Activated CD8-positive, alpha-beta memory T cell treated with anti-CD3 and anti-CD28 coated beads for 24 hours (primary cell): ENCODE results near the gene GARRE1.
A peak's percentile ranks its signal among the peaks of the same experiment; 100 is the strongest.
"Not testable (repeated sequence)": the region's sequence is repeated elsewhere in the genome, so short reads cannot be mapped to it uniquely, and the experiment has no call there.

Source experiments
- DNase-seq: peaks from one replicate; pipeline ENCODE4 v3.0.0-alpha.2; 2020

The GARRE1 gene

DNA sequence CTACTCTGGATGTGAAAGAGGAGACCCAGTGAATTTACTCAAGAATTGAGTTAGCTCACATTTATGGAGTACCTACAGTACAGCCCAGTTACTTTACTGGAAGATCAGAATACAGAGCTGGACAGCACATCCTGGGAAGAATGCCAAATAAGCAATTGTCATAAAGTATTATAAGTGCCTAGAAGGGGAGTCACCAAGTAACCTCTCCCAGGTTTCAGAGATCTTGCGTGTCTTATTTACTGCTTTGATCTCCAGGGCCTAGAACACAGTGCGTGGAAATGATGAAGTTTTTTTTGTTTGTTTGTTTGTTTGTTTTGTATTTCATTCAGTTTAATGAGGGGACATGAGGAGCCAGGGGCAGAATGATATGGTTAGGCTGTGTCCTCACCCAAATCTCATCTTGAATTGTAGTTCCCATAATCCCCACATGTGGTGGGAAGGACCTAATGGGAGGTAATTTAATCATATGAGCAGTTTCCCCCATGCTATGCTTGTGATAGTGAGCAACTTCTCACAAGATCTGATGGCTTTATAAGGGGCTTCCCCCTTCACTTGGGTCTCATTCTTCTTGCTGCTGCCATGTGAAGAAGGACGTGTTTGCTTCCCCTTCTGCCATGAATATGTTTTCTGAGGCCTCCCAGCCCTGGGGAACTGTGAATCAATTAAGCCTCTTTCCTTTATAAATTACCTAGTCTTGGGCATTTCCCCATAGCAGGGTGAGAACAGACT, 5.2 kb downstream of the GARRE1 start:
- no peak for DNase-seq

DNA sequence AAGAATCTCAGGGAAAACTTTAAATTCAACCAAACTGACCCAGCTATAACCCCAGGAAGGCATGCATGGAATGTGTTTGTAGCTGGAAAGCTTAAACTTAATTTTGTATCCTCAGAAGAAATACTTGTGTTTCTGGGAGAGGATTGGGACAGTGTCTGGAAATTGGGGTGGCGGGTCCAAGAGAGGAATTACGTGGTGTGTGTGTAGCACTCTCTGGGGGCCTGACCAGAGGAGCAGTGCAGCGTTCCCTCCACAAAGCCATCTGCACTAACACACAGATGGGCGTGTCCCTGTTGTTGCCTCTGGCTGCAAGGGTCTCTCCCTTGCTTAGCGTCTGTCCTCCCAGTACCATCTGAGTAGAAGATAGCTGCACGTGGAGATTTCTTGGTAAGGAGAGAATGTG, 6.4 kb downstream of the GARRE1 start:
- DNase-seq = no peak

DNA sequence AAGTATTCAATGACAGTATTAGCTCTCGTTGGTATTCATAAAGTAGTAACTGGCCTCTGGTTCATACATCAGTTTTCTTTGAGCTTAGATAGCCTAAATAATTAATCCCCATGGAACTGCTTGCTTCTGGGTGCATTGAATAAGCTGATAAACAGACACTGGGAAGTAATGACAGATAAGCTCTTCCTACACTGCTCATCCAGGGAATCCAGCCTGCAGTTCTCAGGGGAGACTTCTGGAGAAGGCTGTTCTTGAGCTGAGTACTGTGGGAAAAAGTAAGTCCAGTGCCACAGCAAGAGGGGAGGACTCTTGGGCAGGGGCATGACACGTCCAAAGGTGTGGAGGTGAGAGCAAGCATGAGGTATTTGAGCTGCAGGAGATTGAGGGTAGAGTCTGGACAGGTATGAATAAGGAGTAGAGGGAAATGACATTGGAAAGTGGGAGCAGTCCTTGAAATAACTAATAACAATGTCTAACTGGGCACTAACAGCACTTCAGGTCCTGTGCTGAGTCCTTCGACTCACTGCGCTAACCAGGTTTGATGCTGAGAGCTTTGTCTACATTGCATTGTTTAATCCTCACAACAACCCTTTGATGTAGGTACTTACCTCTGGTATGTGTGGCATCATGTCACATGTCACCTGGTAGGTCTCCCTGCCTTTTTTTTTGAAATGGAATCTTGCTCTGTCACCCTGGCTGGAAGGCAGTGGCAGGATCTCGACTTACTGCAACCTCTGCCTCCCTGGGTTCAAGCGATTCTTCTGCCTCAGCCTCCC, 7.2 kb downstream of the GARRE1 start:
- no peak for DNase-seq

DNA sequence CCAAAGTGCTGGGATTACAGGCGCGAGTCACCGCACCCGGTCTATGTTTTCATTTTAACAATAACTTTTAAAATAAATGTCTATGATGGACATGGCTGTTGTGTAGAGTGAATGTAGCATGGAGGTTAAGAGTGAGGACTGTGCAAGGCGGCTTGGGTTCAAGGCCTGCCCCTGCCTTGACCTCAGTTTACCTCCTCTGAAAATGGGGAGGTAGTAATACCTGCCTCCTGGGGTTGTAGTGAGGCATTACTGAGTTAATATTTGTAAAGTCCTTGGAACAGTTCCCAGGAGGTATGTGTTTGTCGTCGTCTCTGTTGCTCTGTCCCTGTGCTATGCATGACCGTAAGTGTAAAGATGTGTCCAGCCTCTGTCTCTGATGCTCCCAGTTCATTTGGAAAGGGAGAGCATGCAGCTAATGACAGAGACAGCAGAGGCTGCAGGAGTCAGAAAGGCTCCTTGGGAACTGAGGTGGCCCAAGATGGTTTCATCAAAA, 9.4 kb downstream of the GARRE1 start:
- no peak for DNase-seq

DNA sequence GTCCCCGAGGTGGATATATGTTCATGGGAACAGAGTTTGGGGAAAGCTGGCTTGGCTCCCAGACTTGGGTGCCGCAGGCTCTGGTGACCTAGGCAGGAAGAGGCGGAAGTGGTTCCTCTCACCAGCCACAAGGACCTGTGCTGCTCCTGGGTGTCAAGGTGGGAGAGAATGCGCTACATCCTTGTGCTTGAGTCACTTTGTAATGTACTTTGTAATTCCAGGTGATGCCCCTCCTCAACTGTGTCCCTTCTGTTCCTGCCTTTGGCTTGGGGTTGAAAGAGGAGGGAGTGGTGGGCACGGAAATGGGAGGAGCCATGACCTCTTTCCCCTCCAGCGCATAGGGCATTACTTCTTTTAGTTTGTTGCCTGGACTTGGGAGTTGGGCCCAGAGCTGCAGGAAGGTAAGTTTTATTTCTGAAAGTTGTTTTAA, 10.9 kb downstream of the GARRE1 start:
- no peak for DNase-seq

DNA sequence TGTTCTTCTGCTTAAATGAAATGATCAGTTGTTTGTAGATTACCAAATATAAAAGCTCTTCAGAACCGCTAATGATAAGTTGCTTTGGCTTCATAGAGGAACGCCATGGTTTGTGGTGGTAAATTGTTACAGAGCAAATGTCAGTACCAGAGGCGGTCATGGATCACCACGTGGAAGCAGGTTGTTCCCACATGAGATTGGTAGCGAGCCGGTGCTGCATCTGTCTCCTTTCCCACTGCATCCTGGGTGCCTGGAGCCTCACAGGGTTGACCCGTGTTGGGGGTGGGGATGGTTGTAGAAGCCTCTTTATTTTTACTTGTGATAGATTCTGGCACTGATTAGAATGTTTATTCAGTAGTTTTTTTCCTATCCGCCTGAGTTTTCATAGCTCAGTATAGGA, 14.7 kb downstream of the GARRE1 start:
- DNase-seq = no peak

DNA sequence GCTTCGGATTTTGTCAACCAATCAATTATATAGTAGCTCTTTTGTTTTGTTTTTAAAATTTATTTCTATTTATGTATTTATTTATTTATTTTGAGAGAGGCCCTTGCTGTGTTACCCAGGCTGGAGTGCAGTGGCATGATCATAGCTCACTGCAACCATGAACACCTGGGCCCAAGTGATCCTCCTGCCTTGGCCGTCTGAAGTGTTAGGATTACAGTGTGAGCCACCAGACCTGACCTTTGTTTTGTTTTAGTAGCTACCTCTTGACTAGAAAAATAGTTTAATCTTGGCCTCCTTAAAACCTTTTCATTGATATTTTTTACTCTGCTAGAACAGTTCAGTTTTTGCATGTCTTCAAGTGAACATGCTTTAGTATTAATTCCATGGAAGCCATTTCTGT, 15.1 kb downstream of the GARRE1 start:
- peak; percentile 33 for DNase-seq

DNA sequence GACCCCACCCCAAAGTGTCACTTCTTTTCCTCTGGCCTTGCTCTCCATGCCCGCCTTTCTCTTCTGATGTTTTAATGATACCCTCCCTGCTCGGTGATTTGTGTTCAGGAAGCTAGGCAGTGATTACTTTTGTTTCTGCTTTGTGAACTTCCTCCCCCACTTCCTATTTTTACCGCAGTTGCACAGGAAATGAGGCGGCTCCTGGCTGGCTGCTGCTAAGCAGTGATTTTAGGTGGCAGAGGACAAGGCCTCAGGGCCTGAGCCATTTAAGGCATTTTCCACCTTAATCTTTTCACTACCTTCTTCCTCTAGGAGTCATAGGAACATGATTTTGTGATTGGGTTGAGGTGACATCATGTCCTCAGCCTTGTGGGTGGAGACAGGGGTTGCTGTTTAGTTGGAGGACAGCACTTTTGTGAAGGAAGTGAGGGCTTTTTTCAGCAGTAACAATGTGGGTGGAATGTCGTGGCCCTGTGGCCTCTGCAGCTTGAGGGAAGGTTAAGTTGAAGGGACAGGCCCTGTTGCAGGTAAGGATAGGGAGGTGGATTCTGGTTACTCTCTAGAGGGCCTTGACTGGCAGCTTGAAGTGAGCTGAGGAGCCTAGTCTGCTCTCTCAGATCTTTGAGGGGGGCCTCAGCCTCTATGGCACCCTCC, 15.7 kb downstream of the GARRE1 start:
- DNase-seq = peak; percentile 73

DNA sequence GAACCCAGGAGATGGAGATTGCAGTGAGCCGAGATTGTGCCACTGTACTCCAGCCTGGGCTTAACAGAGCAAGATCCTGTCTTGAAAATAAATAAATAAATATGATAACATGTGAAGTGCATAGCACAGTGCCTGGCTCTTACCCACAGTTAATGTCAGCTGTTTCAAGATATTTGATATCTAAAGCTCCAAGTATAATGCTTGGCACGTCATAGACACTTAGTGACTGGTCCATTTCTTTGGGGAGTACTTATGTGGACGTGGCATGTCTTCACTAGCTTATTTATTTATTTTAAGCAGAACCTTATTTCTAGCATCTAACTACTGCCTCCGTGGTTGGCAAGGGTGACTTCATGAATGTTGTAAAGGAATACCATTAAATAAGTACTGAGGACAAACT, 18.8 kb downstream of the GARRE1 start:
- no peak for DNase-seq

DNA sequence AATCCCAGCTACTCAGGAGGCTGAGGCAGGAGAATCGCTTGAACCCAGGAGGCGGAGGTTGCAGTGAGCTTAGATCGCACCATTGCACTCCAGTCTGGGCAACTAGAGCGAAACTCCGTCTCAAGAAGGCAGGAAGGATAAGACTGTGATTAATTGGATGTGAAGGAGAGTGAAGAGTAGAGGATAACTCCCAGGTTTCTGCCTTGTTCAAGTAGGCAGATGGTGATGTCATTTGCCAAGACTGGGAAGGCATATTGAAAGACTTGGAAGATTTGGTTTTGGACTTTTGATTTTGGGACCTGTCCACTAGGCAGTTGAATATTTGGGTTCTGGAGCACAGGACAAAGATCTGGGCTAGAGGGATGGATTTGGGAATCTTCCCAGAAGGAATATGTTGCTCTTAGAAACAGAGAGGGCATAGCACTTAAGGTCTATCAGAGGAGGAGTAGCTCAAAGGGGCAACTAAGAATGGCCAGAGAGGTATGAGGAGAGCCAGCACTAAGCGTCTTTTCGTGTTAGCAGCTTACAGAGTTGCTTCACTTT, 20.0 kb downstream of the GARRE1 start:
- peak; percentile 17 for DNase-seq

DNA sequence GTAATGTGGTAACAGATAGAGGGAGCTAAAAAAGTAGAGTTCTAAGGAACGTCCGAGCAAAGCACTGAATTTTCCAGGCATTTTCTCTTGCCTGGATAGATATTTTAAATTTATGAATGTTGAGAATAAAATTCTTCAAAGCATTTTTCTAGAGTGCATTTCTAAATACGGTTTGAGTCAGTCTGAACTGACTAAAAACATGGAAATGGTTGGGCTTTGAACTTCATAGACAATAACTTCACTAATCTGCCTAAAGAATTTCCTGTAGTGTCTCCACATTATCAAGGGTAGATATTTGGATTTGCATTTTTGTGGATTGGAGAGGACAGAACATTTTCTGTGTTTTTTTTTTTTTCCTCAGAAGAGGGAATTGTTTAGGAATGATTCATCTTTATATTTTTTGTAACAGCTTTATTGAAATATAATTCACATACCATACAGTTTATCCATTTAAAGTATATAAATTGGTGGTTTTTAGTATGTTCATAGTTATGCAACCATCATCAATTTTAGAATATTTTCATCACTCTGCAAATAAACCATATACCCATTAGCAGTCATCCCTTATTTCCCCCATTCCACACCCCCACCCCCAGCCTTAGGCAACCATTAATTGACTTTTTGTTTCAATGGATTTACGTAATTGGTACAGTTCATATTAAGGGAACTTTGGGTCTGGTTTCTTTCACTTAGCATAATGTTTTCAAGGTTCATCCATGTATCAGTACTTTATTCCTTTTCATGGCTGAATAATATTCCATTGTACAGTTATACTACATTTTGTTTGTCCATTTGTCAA, 20.7 kb downstream of the GARRE1 start:
- DNase-seq = no peak

DNA sequence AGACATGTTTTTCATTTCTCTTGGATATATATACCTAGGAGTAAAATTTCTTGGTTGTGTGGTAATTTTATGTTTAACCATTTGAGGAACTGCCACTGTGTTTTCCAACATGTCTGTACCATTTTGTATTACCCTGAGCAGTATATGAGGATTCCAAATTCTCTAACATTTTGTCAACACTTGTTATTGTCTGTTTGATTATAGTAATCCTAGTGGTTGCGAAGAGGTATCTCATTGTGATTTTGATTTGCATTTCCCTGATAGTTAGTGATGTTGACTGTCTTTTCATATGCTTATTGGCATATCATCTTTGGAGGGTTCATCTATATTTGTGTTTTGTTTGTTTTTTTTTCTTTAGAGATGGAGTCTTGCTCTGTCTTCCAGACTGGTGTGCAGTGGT, 21.4 kb downstream of the GARRE1 start:
- DNase-seq = no peak

DNA sequence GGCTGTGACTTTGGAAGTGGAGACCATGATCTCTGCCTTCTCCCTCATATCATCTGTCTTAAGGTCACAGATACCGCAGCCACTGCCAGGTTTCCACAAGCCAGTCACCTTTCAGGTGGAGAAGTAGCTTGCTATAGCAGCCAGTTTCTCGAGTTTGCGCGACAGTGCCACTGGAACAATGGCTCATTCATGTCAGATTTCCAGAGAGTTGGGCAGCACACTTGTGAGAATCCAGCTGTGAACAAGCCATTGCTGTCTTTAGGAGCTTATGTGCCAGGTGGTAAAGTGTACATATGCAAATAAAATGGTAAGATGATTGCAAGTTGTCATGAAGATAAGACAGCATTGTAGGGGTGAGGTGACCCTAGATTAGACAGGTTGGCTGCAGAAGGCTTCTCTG, 22.3 kb downstream of the GARRE1 start:
- DNase-seq = no peak

DNA sequence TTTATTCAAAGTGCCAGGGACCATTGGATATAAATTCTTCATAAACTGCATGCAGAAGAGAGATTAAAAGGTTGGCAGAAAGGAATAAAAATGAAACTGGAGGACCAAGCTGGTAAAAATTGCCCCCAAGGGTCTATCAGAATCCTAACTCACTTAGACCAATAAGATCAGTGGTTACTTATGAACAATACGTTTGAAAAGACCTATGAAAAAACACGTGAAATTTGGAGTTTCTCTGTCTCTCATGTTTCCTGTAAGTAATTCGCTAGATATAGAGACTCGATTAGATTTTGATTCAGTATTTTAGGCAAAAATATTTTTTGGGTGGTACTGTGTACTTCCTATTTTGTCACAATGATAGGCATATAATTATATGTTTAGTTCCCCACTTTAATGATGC, 22.9 kb downstream of the GARRE1 start:
- no peak for DNase-seq

DNA sequence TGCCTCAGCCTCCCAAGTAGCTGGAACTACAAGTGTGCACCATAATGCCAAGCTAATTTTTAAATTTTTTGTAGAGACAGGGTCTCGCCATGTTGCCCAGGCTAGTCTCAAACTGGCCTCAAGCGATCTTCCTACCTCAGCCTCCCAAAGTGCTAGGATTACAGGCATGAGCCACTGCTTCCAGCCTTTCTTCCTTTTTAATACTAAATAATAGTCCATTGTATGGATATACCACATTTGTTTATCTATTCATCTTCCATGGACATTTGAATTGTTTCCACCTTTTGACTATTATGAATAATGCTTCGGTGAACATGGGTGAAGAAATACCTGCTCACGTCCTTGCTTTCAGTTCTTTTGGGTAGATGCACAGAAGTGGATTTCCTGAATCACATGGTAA, 24.4 kb downstream of the GARRE1 start:
- no peak for DNase-seq

DNA sequence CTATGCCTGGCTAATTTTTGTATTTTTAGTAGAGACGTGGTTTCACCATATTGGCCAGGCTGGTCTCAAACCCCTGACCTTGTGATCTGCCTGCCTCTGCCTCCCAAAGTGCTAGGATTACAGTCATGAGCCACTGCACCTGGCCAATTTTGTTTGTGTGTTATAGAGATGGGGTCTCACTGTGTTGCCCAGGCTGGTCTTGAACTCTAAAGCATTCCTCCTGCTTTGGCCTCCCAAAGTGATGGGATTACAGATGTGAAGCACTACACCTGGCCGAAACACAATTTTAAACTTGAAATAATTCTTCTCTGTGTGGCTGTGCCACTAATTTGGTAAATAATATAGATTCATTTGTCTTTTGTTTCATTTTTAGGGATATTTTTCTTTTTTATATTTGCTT, 27.1 kb downstream of the GARRE1 start:
- DNase-seq = not testable (repeated sequence)

DNA sequence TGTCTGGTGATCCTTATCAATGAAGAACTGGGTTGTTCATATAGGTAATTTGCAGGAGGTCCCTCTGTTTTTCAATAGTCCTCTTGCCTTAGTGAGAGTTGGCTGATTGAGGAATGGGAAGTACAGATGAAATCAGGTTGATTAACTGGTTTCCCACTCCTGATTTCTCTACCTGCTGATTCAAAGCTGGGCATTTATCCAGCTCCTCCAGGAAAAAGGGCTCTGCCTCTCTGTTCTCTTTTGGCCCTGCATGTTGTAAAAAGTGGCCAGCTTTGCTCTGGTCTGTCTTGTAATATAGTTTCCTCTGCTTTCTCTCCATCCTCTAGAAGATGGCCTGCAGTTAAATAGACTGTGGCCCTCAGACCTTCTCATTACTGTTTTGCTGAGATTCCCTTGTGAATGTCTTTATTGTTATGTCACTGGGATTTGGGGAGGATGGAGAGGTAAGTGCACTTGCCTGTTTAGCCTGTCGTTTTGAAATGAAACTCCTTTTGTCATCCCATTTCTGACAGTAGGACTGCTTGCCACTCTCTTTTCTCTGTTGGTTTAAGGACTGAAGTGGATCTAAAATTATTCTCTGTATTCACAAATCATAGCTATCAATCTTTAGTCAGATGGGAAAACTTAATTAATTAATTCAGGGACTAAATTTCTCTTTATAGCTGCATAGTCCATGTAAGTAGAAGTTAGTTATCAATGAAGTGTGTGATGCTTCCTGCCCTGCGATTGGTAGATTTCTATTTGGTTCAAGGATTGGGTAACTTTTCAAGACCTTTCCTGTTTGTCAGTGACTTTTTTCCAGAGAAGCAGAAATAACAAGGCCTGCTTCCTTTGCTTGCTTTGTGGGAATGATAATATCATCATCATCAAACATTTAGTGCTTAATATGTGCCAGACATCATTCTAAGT, 28.5 kb downstream of the GARRE1 start:
- DNase-seq = no peak

DNA sequence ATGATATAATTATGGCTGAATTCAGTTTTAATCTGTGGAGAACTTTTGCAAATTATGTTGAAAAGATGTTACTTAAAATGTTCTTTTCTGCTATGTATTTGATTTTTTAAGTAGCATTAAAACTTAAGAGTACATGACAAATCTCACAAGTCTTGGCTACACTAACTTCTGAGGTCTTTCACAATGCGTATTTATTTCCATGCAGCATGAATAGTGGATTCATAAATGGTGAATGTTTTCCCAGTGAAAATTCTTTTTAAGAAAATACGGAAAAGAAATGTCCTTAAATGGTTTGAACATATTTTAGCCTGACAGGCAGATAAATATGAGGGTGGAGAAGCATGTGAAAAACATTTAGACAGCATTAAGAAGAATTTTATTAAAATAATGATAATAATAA, 30.2 kb downstream of the GARRE1 start:
- no peak for DNase-seq

DNA sequence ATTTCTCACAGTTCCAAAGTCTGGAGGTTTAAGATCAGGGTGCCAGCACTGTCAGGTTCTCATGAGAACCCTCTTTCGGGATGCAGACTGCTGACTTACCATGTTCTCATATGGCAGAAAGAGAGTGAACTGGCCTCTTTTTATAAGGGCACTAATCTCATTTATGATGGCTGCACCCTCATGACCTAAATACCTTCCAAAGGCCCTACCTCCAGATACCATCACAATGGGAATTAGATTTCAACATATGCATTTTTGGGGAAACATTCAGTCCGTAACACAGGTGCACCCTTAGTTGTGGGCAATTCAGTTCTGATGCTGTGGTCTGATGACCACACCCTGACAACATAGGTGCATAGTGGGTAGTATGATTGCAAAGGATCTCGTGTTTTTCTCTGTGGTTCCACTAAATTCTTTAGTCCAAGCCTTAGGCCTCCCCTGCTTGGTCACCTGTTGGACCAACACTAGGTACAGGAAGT, 33.3 kb downstream of the GARRE1 start:
- DNase-seq = no peak

DNA sequence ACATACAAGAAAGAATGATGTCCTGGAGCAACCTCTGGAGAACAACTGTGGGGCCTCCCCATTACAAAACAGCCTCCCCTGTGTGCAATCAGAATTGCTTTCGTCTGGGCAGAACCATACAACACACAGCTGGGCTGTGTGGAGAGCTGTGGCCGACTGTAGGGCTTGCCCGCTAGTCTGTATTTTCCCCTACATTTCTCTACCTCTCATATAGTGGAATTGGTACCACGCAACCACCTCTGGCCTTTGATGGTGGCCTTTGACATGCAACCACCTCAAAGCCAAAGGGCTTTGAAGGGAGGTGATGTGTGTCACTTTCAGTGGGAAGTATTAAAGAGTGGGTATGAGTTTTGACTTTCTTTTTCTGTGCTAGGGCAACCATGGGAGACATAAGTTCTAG, 34.0 kb downstream of the GARRE1 start:
- DNase-seq = no peak

DNA sequence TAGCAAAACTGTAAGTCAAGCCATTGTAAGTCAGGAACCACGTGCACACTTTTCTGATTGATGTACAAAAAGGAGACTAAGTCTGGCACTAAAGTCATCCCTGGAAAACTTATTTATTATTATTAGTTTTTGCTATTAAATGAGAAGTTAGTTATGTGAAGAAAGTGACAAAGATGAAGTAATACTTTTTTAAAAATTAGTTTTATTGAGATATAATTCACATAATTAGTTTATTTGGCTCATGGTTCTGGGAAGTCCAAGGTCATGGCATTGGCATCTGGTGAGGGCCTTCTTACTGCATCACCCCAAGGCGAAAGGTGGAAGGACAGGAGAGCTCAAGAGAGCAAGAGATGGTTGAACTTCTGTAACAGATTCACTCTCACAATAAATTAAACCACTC, 36.9 kb downstream of the GARRE1 start:
- DNase-seq = no peak
